ENCODE results near the gene OLA1.

Gene OLA1

GRCh38 chr2:174088706-174089460, 159.4 kb downstream of the OLA1 start:
- no peak overlapping the region for H3K27ac ChIP-seq (ENCODE audit: low read length)
- no CpG with 5 or more reads among the region's 5 CpGs for WGBS (ENCODE audit: insufficient coverage, insufficient read length)
- H3K27me3 ChIP-seq (ENCODE audit: control insufficient read depth, insufficient read depth, low read length), result no peaks in the 10 kb centered on the region
- no peak for DNase-seq (ENCODE audit: low read depth, low spot score)
- no peaks in the 10 kb centered on the region for H3K9me3 ChIP-seq (ENCODE audit: control insufficient read depth, insufficient read depth, low read length)
- H3K4me1 ChIP-seq (ENCODE audit: control insufficient read depth, insufficient read depth, low read length), result 0 out of 2 replicates have a peak, but pooled peaks cover 2% of the 10 kb centered on the region
- no peaks in the 10 kb centered on the region for H3K36me3 ChIP-seq (ENCODE audit: control insufficient read depth, insufficient read depth, low read length)
- no peak overlapping the region for H3K4me3 ChIP-seq (ENCODE audit: low read length)

- no peak overlapping the region for H3K27ac ChIP-seq (ENCODE audit: low read length)
- DNase-seq (ENCODE audit: low read depth, low spot score), result no peak
- no peaks in the 10 kb centered on the region for H3K9me3 ChIP-seq (ENCODE audit: control insufficient read depth, insufficient read depth, low read length)
- H3K4me3 ChIP-seq (ENCODE audit: low read length), result no peak overlapping the region
- 0 out of 2 replicates have a peak, but pooled peaks cover 2% of the 10 kb centered on the region for H3K4me1 ChIP-seq (ENCODE audit: control insufficient read depth, insufficient read depth, low read length)
- no peaks in the 10 kb centered on the region for H3K27me3 ChIP-seq (ENCODE audit: control insufficient read depth, insufficient read depth, low read length)
- no CpG with 5 or more reads among the region's 11 CpGs for WGBS (ENCODE audit: insufficient coverage, insufficient read length)
- H3K36me3 ChIP-seq (ENCODE audit: control insufficient read depth, insufficient read depth, low read length), result no peaks in the 10 kb centered on the region
Measured at GRCh38 chr2:174086708-174087107, 161.6 kb downstream of the OLA1 start.

- Histone ChIP-seq H3K27me3 (ENCODE audit: control insufficient read depth, insufficient read depth, low read length) (no peaks in the 10 kb centered on the region), H3K4me3 (ENCODE audit: low read length) (no peak overlapping the region), H3K4me1 (ENCODE audit: control insufficient read depth, insufficient read depth, low read length) (0 out of 2 replicates have a peak, but pooled peaks cover 2% of the 10 kb centered on the region), H3K27ac (ENCODE audit: low read length) (no peak overlapping the region), H3K9me3 (ENCODE audit: control insufficient read depth, insufficient read depth, low read length) (no peaks in the 10 kb centered on the region), H3K36me3 (ENCODE audit: control insufficient read depth, insufficient read depth, low read length) (no peaks in the 10 kb centered on the region)
- no peak for DNase-seq (ENCODE audit: low read depth, low spot score)
- WGBS (ENCODE audit: insufficient coverage, insufficient read length), result no CpG with 5 or more reads among the region's 1 CpG
Measured at GRCh38 chr2:174085781-174086180, 162.6 kb downstream of the OLA1 start.

- no CpG with 5 or more reads among the region's 3 CpGs for WGBS (ENCODE audit: insufficient coverage, insufficient read length)
- no peaks in the 10 kb centered on the region for H3K27me3 ChIP-seq (ENCODE audit: control insufficient read depth, insufficient read depth, low read length)
- DNase-seq (ENCODE audit: low read depth, low spot score), result no peak
- H3K9me3 ChIP-seq (ENCODE audit: control insufficient read depth, insufficient read depth, low read length), result no peaks in the 10 kb centered on the region
- H3K4me3 ChIP-seq (ENCODE audit: low read length), result no peak overlapping the region
- H3K4me1 ChIP-seq (ENCODE audit: control insufficient read depth, insufficient read depth, low read length), result 0 out of 2 replicates have a peak, but pooled peaks cover 2% of the 10 kb centered on the region
- no peak overlapping the region for H3K27ac ChIP-seq (ENCODE audit: low read length)
- no peaks in the 10 kb centered on the region for H3K36me3 ChIP-seq (ENCODE audit: control insufficient read depth, insufficient read depth, low read length)
Measured at GRCh38 chr2:174083843-174084458, 164.4 kb downstream of the OLA1 start.

GRCh38 chr2:174080672-174081121, 167.6 kb downstream of the OLA1 start:
- WGBS (ENCODE audit: insufficient coverage, insufficient read length), result no CpG with 5 or more reads among the region's 6 CpGs

GRCh38 chr2:174078275-174078674, 170.1 kb downstream of the OLA1 start:
- H3K27me3 ChIP-seq (ENCODE audit: control insufficient read depth, insufficient read depth, low read length), result no peaks in the 10 kb centered on the region
- no peaks in the 10 kb centered on the region for H3K36me3 ChIP-seq (ENCODE audit: control insufficient read depth, insufficient read depth, low read length)
- H3K27ac ChIP-seq (ENCODE audit: low read length), result no peak overlapping the region
- no peaks in the 10 kb centered on the region for H3K9me3 ChIP-seq (ENCODE audit: control insufficient read depth, insufficient read depth, low read length)
- no peak for DNase-seq (ENCODE audit: low read depth, low spot score)
- H3K4me1 ChIP-seq (ENCODE audit: control insufficient read depth, insufficient read depth, low read length), result no peaks in the 10 kb centered on the region
- no peak overlapping the region for H3K4me3 ChIP-seq (ENCODE audit: low read length)

More at GRCh38 chr2:174080672-174081121, 167.6 kb downstream of the OLA1 start:
- Histone ChIP-seq H3K4me3 (ENCODE audit: low read length) (no peak overlapping the region), H3K27ac (ENCODE audit: low read length) (no peak overlapping the region), H3K9me3 (ENCODE audit: control insufficient read depth, insufficient read depth, low read length) (no peaks in the 10 kb centered on the region), H3K4me1 (ENCODE audit: control insufficient read depth, insufficient read depth, low read length) (0 out of 2 replicates have a peak, but pooled peaks cover 2% of the 10 kb centered on the region), H3K36me3 (ENCODE audit: control insufficient read depth, insufficient read depth, low read length) (no peaks in the 10 kb centered on the region), H3K27me3 (ENCODE audit: control insufficient read depth, insufficient read depth, low read length) (no peaks in the 10 kb centered on the region)
- no peak for DNase-seq (ENCODE audit: low read depth, low spot score)

- no peaks in the 10 kb centered on the region for H3K36me3 ChIP-seq (ENCODE audit: control insufficient read depth, insufficient read depth, low read length)
- WGBS (ENCODE audit: insufficient coverage, insufficient read length), result no CpG with 5 or more reads among the region's 1 CpG
- no peaks in the 10 kb centered on the region for H3K27me3 ChIP-seq (ENCODE audit: control insufficient read depth, insufficient read depth, low read length)
- no peaks in the 10 kb centered on the region for H3K4me1 ChIP-seq (ENCODE audit: control insufficient read depth, insufficient read depth, low read length)
- no peak overlapping the region for H3K4me3 ChIP-seq (ENCODE audit: low read length)
- H3K9me3 ChIP-seq (ENCODE audit: control insufficient read depth, insufficient read depth, low read length), result no peaks in the 10 kb centered on the region
- DNase-seq (ENCODE audit: low read depth, low spot score), result no peak
- H3K27ac ChIP-seq (ENCODE audit: low read length), result no peak overlapping the region
Measured at GRCh38 chr2:174076975-174077374, 171.4 kb downstream of the OLA1 start.

- WGBS (ENCODE audit: insufficient coverage, insufficient read length), result no CpG with 5 or more reads among the region's 2 CpGs
- Histone ChIP-seq H3K4me1 (ENCODE audit: control insufficient read depth, insufficient read depth, low read length) (no peaks in the 10 kb centered on the region), H3K4me3 (ENCODE audit: low read length) (no peak overlapping the region), H3K36me3 (ENCODE audit: control insufficient read depth, insufficient read depth, low read length) (no peaks in the 10 kb centered on the region), H3K27ac (ENCODE audit: low read length) (no peak overlapping the region), H3K9me3 (ENCODE audit: control insufficient read depth, insufficient read depth, low read length) (no peaks in the 10 kb centered on the region), H3K27me3 (ENCODE audit: control insufficient read depth, insufficient read depth, low read length) (no peaks in the 10 kb centered on the region)
- DNase-seq (ENCODE audit: low read depth, low spot score), result no peak
Measured at GRCh38 chr2:174076040-174076439, 172.3 kb downstream of the OLA1 start.

- H3K4me3 ChIP-seq (ENCODE audit: low read length), result no peak overlapping the region
- DNase-seq (ENCODE audit: low read depth, low spot score), result no peak
- H3K4me1 ChIP-seq (ENCODE audit: control insufficient read depth, insufficient read depth, low read length), result no peaks in the 10 kb centered on the region
- no CpG with 5 or more reads among the region's 4 CpGs for WGBS (ENCODE audit: insufficient coverage, insufficient read length)
- H3K27ac ChIP-seq (ENCODE audit: low read length), result no peak overlapping the region
- H3K9me3 ChIP-seq (ENCODE audit: control insufficient read depth, insufficient read depth, low read length), result no peaks in the 10 kb centered on the region
- H3K27me3 ChIP-seq (ENCODE audit: control insufficient read depth, insufficient read depth, low read length), result no peaks in the 10 kb centered on the region
- H3K36me3 ChIP-seq (ENCODE audit: control insufficient read depth, insufficient read depth, low read length), result no peaks in the 10 kb centered on the region
Measured at GRCh38 chr2:174074831-174075230, 173.5 kb downstream of the OLA1 start.

GRCh38 chr2:174072857-174073256, 175.5 kb downstream of the OLA1 start:
- no peak overlapping the region for H3K4me3 ChIP-seq (ENCODE audit: low read length)
- H3K36me3 ChIP-seq (ENCODE audit: control insufficient read depth, insufficient read depth, low read length), result no peaks in the 10 kb centered on the region
- WGBS (ENCODE audit: insufficient coverage, insufficient read length), result no CpG with 5 or more reads among the region's 4 CpGs
- H3K27ac ChIP-seq (ENCODE audit: low read length), result no peak overlapping the region
- no peaks in the 10 kb centered on the region for H3K9me3 ChIP-seq (ENCODE audit: control insufficient read depth, insufficient read depth, low read length)
- H3K4me1 ChIP-seq (ENCODE audit: control insufficient read depth, insufficient read depth, low read length), result no peaks in the 10 kb centered on the region
- H3K27me3 ChIP-seq (ENCODE audit: control insufficient read depth, insufficient read depth, low read length), result no peaks in the 10 kb centered on the region
- DNase-seq (ENCODE audit: low read depth, low spot score), result no peak
